GM18499 (cell line): ENCODE data around the gene PELI2.

Source experiments
- ATAC-seq: cut with Tn5 transposase; IDR thresholded peaks from one replicate; pipeline ENCODE4 v1.9.1; 2021; ENCODE audit warnings: moderate number of reproducible peaks; ENCODE audit not compliant: insufficient read depth, unreplicated experiment

The PELI2 gene

DNA sequence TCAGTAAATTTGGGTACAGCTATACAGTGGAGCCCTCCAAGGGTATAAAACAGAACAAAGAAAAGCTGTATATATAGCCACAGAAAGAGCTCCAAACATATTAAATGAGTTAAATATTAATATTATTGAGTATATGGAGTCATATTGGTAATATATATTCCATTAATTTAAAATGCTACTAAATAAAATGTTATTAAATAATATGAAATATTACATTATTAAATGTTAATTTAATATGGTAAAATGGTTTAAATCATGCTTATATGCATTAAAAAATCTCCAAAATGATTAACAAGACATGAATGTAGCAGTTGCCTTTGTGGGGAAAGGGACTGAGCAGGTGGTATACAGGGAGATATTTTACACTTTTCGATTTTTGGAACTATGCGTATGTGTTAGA is 164.0 kb downstream of the PELI2 start:
- ATAC-seq: no peak

DNA sequence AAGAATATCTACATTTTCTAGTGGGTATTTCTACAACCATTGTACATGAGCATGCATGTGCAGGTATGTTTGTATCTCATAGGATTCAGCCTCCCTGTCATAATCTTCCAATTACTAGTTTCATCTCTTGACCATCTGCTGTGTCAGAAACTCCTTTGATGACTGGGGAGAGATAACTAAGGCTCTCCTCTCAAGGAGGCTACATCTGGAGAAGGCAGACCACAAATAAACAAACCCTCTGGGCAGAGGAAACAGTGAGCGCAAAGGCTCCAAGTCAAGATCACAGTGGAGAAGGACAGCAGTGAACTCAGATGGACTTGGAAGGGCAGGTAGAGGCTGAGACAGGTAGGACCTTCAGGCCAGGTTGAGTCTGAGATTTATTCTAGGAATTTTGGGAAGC is 166.4 kb downstream of the PELI2 start:
- no peak for ATAC-seq

DNA sequence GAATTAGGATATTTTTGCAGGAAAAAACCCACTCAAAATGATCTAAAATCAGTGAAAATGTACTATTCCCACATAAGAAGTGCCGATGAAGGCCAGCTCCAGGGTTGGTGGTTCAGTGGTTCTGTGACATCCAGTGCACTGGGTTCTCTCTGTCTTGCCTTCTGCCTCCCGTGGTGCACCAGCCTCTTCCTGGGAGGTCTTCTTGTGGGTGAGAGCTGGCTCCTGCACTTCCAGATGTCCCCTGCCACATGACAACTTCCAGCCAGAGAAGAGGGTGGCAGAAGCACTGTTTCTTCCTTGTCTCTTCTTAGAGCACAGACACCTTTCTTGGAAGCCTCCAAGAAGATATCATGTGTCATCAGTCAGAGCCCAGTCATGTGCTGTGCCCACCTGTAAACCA is 170.9 kb downstream of the PELI2 start:
- ATAC-seq: no peak

DNA sequence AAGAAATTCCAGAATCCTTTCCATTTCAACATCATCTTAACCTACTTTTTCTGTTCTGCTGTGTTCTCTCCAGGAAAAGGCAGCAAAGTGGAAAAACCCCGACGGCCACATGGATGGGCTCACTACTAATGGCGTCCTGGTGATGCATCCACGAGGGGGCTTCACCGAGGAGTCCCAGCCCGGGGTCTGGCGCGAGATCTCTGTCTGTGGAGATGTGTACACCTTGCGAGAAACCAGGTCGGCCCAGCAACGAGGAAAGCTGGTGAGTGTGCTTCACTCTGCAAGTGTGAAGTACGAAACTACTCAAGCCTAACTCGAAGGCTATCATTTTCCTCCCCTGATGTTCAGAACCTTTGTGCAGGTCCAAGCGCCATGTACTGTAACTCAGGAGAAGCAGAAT is 172.0 kb downstream of the PELI2 start:
- ATAC-seq: no peak

DNA sequence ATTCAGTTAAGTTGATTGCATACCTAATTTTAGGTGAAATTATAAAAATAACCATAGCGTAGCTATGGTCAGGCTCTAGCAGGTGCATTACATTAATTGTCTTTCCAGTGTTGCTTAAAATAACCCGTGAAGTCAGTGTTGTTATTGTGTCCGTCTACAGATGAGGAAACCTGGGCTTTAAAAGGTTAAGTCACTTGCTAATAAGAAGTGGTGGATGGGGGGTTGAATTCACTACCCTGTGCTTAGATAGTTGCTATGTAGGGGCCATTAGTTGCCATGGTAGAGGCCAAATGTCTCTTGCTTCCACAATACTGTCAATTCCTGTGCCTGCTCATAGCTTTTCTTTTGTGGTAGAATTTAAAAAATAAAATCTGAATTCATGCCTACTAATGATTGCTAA is 174.8 kb downstream of the PELI2 start:
- ATAC-seq: no peak

DNA sequence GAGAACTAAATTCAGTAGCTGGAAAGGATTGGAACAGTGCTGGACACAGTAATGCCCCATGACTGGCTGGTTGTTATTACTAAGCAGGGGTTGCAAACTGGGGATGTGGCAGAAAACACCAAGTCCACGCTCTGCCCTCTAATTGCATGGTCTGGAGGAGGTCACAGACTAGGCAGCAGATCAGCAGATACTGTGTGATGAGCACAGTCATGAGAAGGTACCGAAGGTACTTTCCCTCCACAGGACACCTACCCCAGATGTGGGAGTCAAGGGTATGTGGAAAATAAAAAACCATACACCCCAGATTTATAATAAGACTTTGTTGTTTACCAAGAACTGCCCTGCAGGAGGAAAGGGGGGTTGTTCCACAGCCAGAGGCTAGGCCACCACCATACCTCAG is 175.3 kb downstream of the PELI2 start:
- no peak for ATAC-seq

DNA sequence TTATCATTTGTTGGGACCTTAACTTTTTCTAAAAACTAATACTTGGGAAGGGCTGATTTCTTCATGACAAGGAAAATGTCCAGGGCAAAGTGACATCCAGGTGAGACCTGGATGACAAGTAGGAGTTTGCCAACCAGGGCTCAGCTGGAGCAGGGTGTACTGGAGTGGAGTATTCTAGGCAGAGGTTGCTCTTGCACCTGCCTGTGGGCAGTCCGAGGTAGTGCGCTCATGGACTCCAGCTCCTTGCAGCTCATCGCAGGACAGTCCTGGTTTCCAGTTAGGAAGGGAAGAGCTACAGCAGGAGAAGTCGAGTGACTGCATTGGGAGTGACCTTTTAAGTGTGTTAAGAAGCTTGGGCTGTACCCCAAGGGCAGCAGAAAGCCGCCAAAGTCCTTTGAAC is 175.9 kb downstream of the PELI2 start:
- ATAC-seq: no peak

DNA sequence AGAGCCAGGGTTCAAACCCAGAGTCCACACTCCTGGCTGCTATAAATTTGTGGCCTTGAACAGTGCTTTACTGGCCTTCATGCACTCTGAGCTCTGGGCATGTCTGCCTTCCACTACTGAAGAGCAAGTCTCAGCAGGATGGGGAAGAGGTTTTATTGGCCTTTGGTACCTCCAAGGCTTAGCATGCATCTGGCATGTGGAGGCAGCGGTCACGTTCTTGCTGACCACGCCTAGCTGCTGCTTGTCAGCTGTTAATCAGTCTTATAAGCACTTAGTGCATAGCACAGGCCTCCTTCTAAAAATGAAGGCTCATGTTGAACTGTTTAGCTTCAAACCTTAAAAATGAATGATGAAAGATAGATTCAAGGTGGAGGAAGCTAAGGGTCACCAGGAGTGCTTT is 177.5 kb downstream of the PELI2 start:
- no peak for ATAC-seq

DNA sequence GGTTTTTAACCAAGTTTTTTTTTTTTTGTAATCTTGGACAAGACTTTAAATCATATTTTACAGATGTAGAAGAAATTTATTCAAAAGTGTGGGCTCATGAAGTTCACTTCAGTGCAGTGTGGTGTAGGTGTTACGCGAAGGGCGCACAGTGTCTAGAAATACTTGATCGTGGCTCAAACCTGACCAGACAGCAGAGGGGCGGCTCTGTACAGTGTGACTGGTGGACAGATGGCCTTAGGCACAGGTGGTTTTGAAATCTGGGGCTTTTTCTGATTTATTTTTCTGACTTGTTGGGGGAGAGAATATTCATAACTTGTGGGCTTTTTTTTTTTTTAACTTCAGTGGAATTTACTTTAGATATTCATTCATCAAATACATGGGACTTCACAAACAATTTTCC is 179.2 kb downstream of the PELI2 start:
- no peak for ATAC-seq

DNA sequence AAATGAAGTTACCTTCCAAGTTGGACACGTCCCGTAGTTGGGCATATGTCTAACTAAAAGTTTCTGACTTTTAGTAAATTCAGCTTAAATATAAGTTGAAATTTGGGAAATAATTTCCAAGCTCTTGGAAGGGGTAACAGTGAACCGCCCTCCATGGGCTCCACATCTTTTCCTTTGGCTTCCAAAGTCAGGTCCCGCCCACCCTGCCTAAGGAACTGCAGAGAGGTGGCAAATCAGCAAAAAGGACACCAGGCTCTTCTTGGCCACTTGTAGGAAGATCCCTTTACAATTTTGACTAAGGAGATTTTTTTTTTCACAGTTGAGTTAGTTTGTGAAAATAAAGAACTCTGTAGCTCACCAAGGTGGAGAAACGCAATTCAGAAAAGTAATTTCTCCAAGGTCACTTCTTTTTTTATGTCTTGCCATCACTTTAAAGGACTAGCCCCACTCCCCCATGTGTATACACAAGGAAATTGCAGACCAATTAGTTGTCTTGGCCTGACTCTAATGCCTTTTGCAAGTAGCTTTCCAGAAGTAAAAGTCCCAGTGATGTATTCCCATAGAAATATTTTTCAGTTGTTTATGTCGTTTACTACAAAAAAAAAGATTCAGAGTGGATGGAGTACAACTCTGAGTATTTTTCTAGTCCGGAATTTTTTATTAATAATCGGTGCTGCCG is 181.2 kb downstream of the PELI2 start:
- no peak for ATAC-seq

DNA sequence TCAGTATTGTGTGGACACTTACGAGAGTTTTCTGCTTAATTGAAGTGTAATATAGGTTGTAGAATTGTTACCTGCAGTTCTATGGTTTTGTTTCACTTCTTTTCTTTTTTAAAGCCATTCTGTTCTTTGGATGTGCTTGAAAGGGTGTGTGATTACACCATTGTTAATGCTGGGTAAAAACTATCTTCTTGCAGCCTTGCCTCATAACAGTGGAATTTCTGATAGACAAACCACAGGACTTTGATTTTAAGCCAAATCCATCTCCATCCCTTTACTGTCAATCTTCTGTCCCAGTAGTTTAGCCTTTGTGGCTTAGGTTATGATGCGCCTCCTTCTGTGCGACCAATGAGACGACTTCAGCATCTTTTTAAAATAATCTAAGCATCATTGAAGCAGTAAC is 182.3 kb downstream of the PELI2 start:
- ATAC-seq: no peak

DNA sequence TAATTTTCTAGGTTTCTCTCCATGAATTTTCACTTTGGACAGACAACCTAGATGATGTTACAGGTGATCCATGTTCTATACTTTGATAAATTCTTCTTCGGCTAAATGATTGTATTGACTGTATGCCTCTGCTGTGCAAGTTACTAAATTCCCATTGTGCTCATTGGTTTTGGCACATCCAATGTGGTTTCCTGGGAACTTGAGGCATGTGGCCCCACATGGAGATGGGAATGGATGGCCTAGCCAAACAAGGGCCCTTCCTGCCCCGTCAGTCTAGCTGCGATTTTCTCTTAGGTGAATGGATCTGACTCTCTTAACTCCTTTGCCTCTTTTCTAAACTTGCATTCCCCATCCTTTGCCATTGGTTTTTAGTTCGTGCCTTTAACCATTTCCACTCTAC is 186.2 kb downstream of the PELI2 start:
- ATAC-seq: no peak

DNA sequence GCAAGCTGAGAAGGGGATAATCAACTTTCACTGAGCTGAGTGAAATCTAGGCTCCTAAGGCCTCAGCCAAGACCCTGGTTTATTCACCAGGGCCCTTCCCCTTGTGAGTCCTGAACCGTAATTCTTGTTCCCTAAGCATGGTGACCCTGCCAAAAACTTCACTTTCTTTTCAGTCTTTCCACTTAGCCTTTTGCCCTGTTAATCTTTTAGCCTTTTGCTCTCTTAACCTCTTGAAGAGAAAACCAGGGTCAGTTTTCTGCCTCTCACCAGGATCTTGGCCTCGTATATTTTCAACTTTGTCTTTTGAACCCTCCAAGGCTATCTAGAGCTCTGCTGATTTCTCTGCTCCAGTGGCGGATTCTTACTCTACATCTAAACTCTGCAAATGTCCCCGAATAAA is 191.0 kb downstream of the PELI2 start:
- ATAC-seq: no peak

DNA sequence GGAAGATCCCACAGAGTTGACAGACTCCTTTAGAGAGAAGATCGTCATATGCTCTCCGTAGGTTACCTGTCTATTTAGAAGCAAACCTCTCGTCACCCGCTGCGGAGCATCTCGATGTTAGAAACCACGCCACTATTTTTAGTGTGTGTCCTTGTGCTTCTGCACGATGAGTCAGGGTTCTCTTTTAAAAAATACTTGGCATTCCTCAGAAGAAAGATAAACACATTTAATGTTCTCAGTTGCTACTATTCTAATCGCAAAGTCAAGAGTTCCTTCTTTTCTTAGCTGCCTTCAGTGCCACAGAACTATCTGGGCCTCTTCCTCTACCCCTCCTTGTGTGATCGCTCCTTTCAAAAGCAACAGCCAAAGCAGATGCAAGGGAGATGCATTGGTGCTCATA is 192.4 kb downstream of the PELI2 start:
- no peak for ATAC-seq

DNA sequence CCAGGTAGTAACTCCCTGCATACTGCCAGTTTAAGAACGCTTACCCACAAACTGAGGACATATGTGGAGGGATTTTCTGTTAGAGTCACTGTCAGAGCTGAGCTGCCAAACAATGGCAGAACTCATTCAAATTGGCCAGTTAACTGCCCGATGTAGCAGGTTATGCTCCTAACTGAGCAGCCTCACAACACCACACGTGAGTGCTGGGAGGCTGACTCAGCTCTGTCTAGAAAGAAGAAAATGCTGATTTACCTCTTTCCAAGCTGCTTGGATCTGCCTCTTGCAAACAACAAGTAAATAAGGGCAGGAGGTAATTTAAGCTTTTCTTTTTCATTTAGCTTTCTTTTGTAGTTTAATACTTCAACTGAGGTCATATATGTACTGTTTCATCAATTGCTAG is 195.6 kb downstream of the PELI2 start:
- ATAC-seq: no peak

DNA sequence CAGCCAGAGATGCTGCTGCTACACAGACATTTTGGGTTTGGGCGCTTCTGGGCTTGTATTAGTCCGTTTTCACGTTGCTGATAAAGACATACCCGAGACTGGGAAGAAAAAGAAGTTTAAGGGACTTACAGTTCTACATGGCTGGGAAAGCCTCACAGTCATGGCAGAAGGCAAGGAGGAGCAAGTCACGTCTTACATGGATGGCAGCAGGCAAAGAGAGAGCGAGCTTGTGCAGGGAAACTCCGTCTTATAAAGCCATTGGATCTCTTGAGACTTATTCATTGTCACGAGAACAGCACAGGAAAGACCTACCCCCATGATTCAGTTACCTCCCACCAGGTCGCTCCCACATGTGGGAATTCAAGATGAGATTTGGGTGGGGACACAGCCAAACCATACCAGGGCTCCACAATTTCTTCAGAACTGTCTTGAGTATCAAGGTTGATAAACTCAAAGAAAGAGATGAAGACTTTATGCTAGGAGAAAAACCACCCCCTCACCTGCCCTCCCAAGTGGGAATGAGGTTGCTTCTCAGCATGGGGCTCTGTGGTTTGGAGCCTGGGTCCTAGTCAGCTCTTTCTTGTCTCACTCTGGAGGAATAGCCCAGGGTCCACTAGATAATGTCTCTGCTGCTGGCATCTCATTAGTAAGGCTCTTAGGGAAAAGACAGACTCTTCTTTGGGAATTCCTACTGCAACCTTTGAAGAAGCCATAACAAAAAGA is 200.3 kb downstream of the PELI2 start:
- ATAC-seq: no peak

DNA sequence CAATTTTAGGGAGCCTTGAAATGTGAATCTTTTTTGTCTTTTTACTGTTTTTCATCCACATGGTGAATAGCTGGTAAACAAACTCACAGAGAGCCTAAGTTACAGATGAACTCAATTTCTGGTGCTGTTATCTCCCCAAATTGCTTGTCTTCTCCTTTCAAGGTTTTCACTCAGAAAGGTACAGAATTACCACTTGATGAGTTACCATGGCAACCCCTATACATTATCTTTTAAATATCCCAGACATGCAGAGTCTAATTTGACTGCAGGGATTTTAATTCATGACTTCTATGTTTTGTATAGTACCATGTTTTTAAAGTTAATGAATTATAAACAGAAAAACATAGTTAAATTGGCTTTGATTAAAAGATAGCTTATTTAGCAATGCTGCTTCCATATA is 203.7 kb downstream of the PELI2 start:
- no peak for ATAC-seq

DNA sequence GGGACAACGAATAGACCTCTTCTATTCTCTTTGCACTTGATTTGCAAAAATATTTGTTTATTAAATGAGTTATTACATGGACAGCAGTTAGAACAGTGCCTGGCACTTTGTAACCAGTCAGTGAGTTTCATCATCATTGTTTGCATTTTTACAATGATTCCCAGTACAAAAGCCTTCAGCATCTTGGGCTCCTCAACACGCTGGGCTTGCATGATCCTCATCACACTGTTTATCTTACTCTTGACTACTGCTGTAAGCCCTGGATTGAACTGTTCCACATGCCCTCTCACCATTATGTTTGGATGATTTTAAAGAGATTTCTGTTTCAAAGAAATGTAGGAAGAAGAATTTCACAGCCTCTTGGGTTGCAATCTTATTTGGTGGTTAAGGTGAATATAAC is 204.3 kb downstream of the PELI2 start:
- ATAC-seq: no peak

DNA sequence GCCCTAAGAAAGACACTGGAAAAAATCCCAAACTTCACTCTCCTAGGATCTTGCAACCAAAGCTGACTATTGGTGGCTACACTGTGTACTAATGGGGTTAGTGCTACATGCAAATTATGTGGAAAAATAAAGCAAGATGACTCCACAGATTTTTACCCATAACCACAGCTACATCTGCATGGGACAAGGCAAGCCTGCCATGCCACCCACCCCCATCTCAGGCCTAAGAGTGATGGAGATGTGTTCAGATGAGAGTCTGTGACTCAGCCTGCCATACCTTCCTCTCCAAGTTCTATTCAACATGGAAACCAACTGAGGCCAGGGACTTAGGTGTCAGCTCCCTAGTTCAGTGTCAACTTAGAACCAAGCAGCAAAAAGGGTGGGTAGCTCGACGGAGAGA is 206.2 kb downstream of the PELI2 start:
- ATAC-seq: no peak

DNA sequence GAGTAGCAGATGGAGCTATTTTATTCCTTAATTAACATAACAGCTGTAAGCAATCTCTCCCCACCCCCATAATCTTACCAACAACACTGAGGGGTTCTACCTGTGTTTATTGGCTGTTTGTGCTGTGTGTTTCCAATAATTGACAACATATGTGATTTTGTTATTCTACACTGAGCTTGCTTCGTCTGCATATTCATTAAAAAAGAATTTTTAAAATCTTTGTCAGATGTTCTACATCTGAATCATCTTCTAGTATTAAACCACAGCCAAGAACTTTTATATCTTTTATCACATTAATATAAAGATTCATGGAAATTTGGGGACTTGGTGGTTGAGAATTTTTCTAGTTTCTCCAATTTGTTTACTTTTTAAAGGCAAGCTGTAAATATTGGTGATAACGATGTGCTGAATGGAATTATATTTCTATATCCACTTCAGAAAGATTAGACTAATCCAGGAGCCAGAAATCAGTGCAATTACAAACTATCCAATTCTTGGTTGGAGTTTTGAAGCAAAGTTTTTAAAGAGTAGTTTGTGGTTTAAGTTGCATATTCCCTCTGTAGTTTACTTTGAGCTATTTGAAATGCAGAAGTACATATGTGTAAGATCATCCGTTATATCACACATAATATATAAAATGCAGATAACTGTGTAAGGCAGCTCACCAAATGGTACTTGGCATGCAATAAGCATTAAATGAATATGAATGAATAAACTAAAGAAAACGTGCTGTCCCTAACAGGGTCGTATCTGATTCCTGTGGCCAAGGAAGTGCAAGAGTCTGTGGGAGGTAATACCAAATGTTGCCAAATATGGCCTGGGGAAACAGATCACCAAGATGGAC is 206.9 kb downstream of the PELI2 start:
- no peak for ATAC-seq

DNA sequence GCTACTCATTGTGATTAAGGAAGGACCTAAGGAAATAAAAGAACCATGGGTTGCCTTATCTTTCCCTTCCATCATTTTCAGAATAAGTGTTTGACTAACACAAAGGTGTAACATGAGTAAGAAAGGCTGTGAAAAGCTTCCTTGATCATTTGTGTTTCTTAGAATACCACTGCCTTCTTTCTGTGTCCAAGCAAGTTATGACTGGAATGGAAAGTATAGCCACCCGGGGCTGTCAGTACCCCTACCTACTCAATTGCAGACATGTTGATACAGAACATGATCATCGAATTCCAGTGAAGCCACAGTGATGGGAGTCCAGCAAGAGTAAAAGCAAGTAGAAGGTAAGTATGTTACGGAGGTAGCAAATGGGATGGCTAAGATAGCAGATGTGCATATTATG is 209.8 kb downstream of the PELI2 start:
- no peak for ATAC-seq
